Smooth muscle cell (in vitro differentiated cells): Measurements from ENCODE around the gene HMGCLL1. TPM values are rescaled to one million over a fixed set of nuclear protein-coding genes. Genes with fewer than 3 reads are reported as not detected.

Source experiments
- DNase-seq: peaks from one replicate; lab custom pipeline; 2025; ENCODE audit not compliant: unreplicated experiment; lab: John Stamatoyannopoulos, UW
- H2AFZ ChIP-seq: fragments of 200-600 bp; sonication (generic); 2 replicates; pipeline ENCODE4 v1.6.0; 2016; ENCODE audit warnings: antibody characterized with exemption, low read depth, mild to moderate bottlenecking
- H3F3A ChIP-seq: fragments of 200-600 bp; sonication (generic); 2 replicates; pipeline ENCODE4 v1.6.0; 2017; ENCODE audit warnings: antibody characterized with exemption, low read depth
- H3K27ac ChIP-seq: fragments of 200-600 bp; sonication (generic); 2 replicates; pipeline ENCODE4 v1.5.1; 2016; ENCODE audit warnings: low read depth, mild to moderate bottlenecking
- H3K27me3 ChIP-seq: fragments of 200-600 bp; sonication (generic); 2 replicates; pipeline ENCODE4 v1.6.1; 2016; ENCODE audit warnings: low read depth, mild to moderate bottlenecking
- H3K36me3 ChIP-seq: fragments of 200-600 bp; sonication (generic); 2 replicates; pipeline ENCODE4 v1.5.1; 2016; ENCODE audit warnings: low read depth
- H3K4me1 ChIP-seq: fragments of 200-600 bp; sonication (generic); 2 replicates; pipeline ENCODE4 v1.5.1; 2016; ENCODE audit warnings: low read depth
- H3K4me2 ChIP-seq: fragments of 200-600 bp; sonication (generic); 2 replicates; pipeline ENCODE4 v1.6.0; 2016; ENCODE audit warnings: mild to moderate bottlenecking
- H3K4me3 ChIP-seq: fragments of 200-600 bp; sonication (generic); 2 replicates; pipeline ENCODE4 v1.5.1; 2016; ENCODE audit warnings: mild to moderate bottlenecking
- H3K79me2 ChIP-seq: fragments of 200-600 bp; sonication (generic); 2 replicates; pipeline ENCODE4 v1.6.0; 2016; ENCODE audit warnings: low read depth, mild to moderate bottlenecking
- H3K9ac ChIP-seq: fragments of 200-600 bp; sonication (generic); 2 replicates; pipeline ENCODE4 v1.6.0; 2016; ENCODE audit warnings: low read depth
- H3K9me3 ChIP-seq: fragments of 200-600 bp; sonication (generic); replicated peaks from 2 replicates; pipeline ENCODE4 v1.5.1; 2016; ENCODE audit warnings: low read depth
- H4K20me1 ChIP-seq: fragments of 200-600 bp; sonication (generic); 2 replicates; pipeline ENCODE4 v1.6.0; 2016; ENCODE audit warnings: low read depth
- CTCF ChIP-seq: fragments of 200-600 bp; sonication (generic); IDR thresholded peaks from 2 replicates; pipeline ENCODE4 v1.5.1; 2017; ENCODE audit warnings: borderline replicate concordance, mild to moderate bottlenecking, antibody characterized with exemption; ENCODE audit not compliant: insufficient read depth, poor library complexity, severe bottlenecking
- WGBS: methylation state at CpG from one replicate; pipeline ENCODE4 v1.1.7; 2016; ENCODE audit warnings: low lambda C conversion rate; 5-methylcytosine and 5-hydroxymethylcytosine counted together
- polyA plus RNA-seq: library from polyadenylated mRNA; unstranded; fragments of >200 nt; fragmentation: Nextera tagmentation; extraction: Ambion mirVana; gene quantifications from 2 replicates; pipeline ENCODE4 v1.2.1, GENCODE V29; 2016
- total RNA-seq: library from RNA; depleted of rRNA; stranded (reverse); fragments of >200 nt; gene quantifications from 2 replicates; pipeline ENCODE4 v1.2.3, GENCODE V29; 2014

HMGCLL1 gene
- total and polyA plus RNA-seq, 2 experiments from 2014 or later: not detected

- Histone ChIP-seq H3K9me3 (peaks cover 5% of the 10 kb centered on the region), H3K79me2 (no peaks in the 10 kb centered on the region), H2AFZ (no peak overlapping the region), H3K9ac (no peak overlapping the region), H3K27ac (no peak overlapping the region), H3K27me3 (peaks cover 41% of the 10 kb centered on the region), H3K4me3 (no peak overlapping the region), H4K20me1 (no peaks in the 10 kb centered on the region), H3F3A (no peaks in the 10 kb centered on the region), H3K36me3 (no peaks in the 10 kb centered on the region), H3K4me1 (no peaks in the 10 kb centered on the region), H3K4me2 (no peak overlapping the region)
- no peak for TF ChIP-seq CTCF
- DNase-seq: no peak
- WGBS: 85% methylated on average over 3 of the region's 3 CpGs
Observed at GRCh38 chr6:55576811-55577210, 2.2 kb downstream of the HMGCLL1 start.

DNA sequence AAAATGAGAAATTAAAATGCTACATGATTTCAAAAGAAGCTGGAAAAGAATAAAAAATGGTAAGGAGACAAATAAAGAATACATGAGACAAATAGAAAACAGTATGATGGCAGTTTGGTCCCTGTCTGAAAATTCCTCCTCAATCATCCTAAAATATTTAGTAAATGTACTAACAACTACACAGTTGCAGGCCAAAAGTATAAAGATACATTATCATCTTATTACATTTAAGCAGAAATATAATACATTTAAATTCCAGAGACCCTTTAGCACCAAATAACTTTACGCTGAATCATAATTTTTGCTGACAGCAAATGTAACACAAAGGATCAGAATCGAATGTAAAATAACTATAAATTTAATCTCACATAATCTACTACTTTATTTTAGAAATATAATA is 4.4 kb downstream of the HMGCLL1 start:
- peaks cover 5% of the 10 kb centered on the region for H3K9me3 ChIP-seq
- no peaks in the 10 kb centered on the region for H4K20me1 ChIP-seq
- no peak overlapping the region for H3K9ac ChIP-seq
- 90% methylated on average over 2 of the region's 2 CpGs for WGBS
- H3K4me3 ChIP-seq: no peak overlapping the region
- H2AFZ ChIP-seq: no peak overlapping the region
- no peaks in the 10 kb centered on the region for H3K36me3 ChIP-seq
- no peak overlapping the region for H3K27ac ChIP-seq
- H3K79me2 ChIP-seq: no peaks in the 10 kb centered on the region
- peaks cover 36% of the 10 kb centered on the region for H3K27me3 ChIP-seq
- TF ChIP-seq CTCF: no peak
- DNase-seq: no peak
- no peaks in the 10 kb centered on the region for H3F3A ChIP-seq
- no peak overlapping the region for H3K4me2 ChIP-seq
- H3K4me1 ChIP-seq: no peaks in the 10 kb centered on the region

GRCh38 chr6:55569638-55570037 is 9.4 kb downstream of the HMGCLL1 start:
- no peaks in the 10 kb centered on the region for H3K27me3 ChIP-seq
- H3K36me3 ChIP-seq: no peaks in the 10 kb centered on the region
- no peaks in the 10 kb centered on the region for H3K79me2 ChIP-seq
- H3K9ac ChIP-seq: no peak overlapping the region
- no peak overlapping the region for H3K4me2 ChIP-seq
- peaks cover 9% of the 10 kb centered on the region for H3K4me1 ChIP-seq
- H3K9me3 ChIP-seq: peaks cover 5% of the 10 kb centered on the region
- no peak overlapping the region for H3K27ac ChIP-seq
- no peak for TF ChIP-seq CTCF
- no peak overlapping the region for H3K4me3 ChIP-seq
- no peaks in the 10 kb centered on the region for H3F3A ChIP-seq
- no peaks in the 10 kb centered on the region for H4K20me1 ChIP-seq
- 86% methylated on average over 3 of the region's 3 CpGs for WGBS
- no peak for DNase-seq
- no peak overlapping the region for H2AFZ ChIP-seq

- no peaks in the 10 kb centered on the region for H3K27me3 ChIP-seq
- no peak for TF ChIP-seq CTCF
- WGBS: 77% methylated on average over 1 of the region's 1 CpG
- H3K36me3 ChIP-seq: no peaks in the 10 kb centered on the region
- peaks cover 5% of the 10 kb centered on the region for H3K9me3 ChIP-seq
- H3K4me1 ChIP-seq: peaks cover 9% of the 10 kb centered on the region
- no peak overlapping the region for H3K4me3 ChIP-seq
- no peak for DNase-seq
- no peaks in the 10 kb centered on the region for H3K79me2 ChIP-seq
- no peak overlapping the region for H3K9ac ChIP-seq
- no peak overlapping the region for H3K27ac ChIP-seq
- H2AFZ ChIP-seq: peak overlapping the region; percentile 69
- no peaks in the 10 kb centered on the region for H3F3A ChIP-seq
- no peak overlapping the region for H3K4me2 ChIP-seq
- H4K20me1 ChIP-seq: no peaks in the 10 kb centered on the region
Observed at GRCh38 chr6:55568808-55569439, 10.1 kb downstream of the HMGCLL1 start.
